DND-41 (cell line): ENCODE results near the gene NPAP1.

Experiments
- ATAC-seq: fragments of 200-7000 bp; cut with Tn5 transposase; 3 replicates; pipeline ENCODE4 v1.9.1; 2021; ENCODE audit warnings: low read depth; ENCODE audit not compliant: insufficient read depth
- DNase-seq: peaks from one replicate; pipeline ENCODE4 v3.0.0-alpha.2; 2020
- H2AFZ ChIP-seq: 2 replicates; pipeline ENCODE4 v1.6.0; 2012; ENCODE audit warnings: low read depth, low read length
- H3K27ac ChIP-seq: 2 replicates; pipeline ENCODE4 v1.5.1; 2012; ENCODE audit warnings: low read length, inconsistent platforms
- H3K27me3 ChIP-seq: fragments of 200-600 bp; sonication (generic); 2 replicates; pipeline ENCODE4 v1.6.0; 2012; ENCODE audit warnings: low read length, mild to moderate bottlenecking, inconsistent platforms; ENCODE audit not compliant: insufficient read depth, poor library complexity
- H3K36me3 ChIP-seq: 2 replicates; pipeline ENCODE4 v1.5.1; 2012; ENCODE audit warnings: low read length, inconsistent platforms; ENCODE audit not compliant: insufficient read depth
- H3K4me1 ChIP-seq: 2 replicates; pipeline ENCODE4 v1.5.1; 2012; ENCODE audit warnings: mild to moderate bottlenecking, low read length; ENCODE audit not compliant: insufficient read depth
- H3K4me2 ChIP-seq: 2 replicates; pipeline ENCODE4 v1.6.0; 2012; ENCODE audit warnings: mild to moderate bottlenecking, moderate library complexity, low read length, inconsistent platforms; ENCODE audit not compliant: insufficient read depth
- H3K4me3 ChIP-seq, 2 experiments: fragments of 200-600 bp in 1 of 2; shearing (Covaris generic) in 1 of 2; 2 replicates each; pipeline ENCODE4 v1.5.1; 2012 to 2016; ENCODE audit warnings: inconsistent platforms in 2 of 2, low read length in 2 of 2, mild to moderate bottlenecking in 2 of 2, low read depth in 1 of 2, moderate library complexity in 1 of 2
- H3K79me2 ChIP-seq: 2 replicates; pipeline ENCODE4 v1.6.0; 2012; ENCODE audit warnings: low read length, inconsistent platforms; ENCODE audit not compliant: insufficient read depth
- H3K9ac ChIP-seq: 2 replicates; pipeline ENCODE4 v1.6.0; 2012; ENCODE audit warnings: low read depth, mild to moderate bottlenecking, inconsistent platforms, low read length, moderate library complexity
- H3K9me3 ChIP-seq: 2 replicates; pipeline ENCODE4 v1.5.1; 2012; ENCODE audit warnings: low read length, moderate library complexity, mild to moderate bottlenecking, inconsistent platforms; ENCODE audit not compliant: insufficient read depth, severe bottlenecking
- H4K20me1 ChIP-seq: 2 replicates; pipeline ENCODE4 v1.6.0; 2012; ENCODE audit warnings: low read length; ENCODE audit not compliant: insufficient read depth
- EZH2 ChIP-seq: IDR thresholded peaks from 3 replicates; pipeline ENCODE4 v1.6.1; 2012; ENCODE audit warnings: borderline replicate concordance, low read depth, mild to moderate bottlenecking, moderate library complexity, low read length, inconsistent platforms; ENCODE audit not compliant: severe bottlenecking
- TF ChIP-seq, protein P1 (sequence below): IDR thresholded peaks from 2 replicates; pipeline ENCODE4 v1.5.1; 2012; ENCODE audit warnings: borderline replicate concordance, low read length, moderate library complexity, mild to moderate bottlenecking; ENCODE audit not compliant: poor library complexity, severe bottlenecking; ENCODE audit errors: extremely low read depth

NPAP1 gene

DNA sequence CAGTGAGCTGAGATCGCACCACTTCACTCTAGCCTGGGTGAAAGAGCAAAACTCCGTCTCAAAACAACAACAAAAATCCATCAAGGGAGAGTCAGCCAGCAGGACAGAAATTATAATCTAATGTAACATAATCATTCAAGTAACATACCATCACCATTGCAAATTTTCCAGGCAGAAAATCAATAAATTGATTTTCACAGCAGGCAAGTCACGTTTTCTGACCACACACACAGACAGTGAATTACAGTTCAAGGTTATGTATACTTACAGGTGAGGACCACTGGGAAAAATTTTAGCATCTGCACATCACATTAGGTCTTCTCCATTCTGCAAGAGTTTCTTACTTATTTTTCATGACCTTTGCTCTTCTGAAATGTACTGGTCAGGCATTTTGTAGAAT lies 29.9 kb upstream of the NPAP1 start:
- Histone ChIP-seq H3K9me3 (peaks cover 5% of the 10 kb centered on the region), H3K27ac (no peak overlapping the region), H3K36me3 (no peaks in the 10 kb centered on the region), H3K79me2 (no peaks in the 10 kb centered on the region), H3K4me1 (no peaks in the 10 kb centered on the region), H3K4me3 (no peak overlapping the region), H3K9ac (no peak overlapping the region), H3K27me3 (no peaks in the 10 kb centered on the region), H2AFZ (no peak overlapping the region), H3K4me2 (no peak overlapping the region), H4K20me1 (no peaks in the 10 kb centered on the region)
- ATAC-seq (no peak), DNase-seq (no peak)
- no peak for TF ChIP-seq EZH2

GRCh38 chr15:24659622-24660021 lies 16.0 kb upstream of the NPAP1 start:
- H3K27ac ChIP-seq = no peak overlapping the region
- H2AFZ ChIP-seq = peak overlapping the region; percentile 12; the same call in 1 of the 2 replicates
- H3K4me1 ChIP-seq = peaks cover 12% of the 10 kb centered on the region
- no peak overlapping the region for H3K9ac ChIP-seq
- H3K79me2 ChIP-seq = no peaks in the 10 kb centered on the region
- H3K36me3 ChIP-seq = no peaks in the 10 kb centered on the region
- H3K4me2 ChIP-seq = no peak overlapping the region
- peak; percentile 47 for DNase-seq
- ATAC-seq = peak; percentile 94
- no peak overlapping the region for H3K4me3 ChIP-seq
- TF ChIP-seq EZH2 = no peak
- TF ChIP-seq, protein P1, sequence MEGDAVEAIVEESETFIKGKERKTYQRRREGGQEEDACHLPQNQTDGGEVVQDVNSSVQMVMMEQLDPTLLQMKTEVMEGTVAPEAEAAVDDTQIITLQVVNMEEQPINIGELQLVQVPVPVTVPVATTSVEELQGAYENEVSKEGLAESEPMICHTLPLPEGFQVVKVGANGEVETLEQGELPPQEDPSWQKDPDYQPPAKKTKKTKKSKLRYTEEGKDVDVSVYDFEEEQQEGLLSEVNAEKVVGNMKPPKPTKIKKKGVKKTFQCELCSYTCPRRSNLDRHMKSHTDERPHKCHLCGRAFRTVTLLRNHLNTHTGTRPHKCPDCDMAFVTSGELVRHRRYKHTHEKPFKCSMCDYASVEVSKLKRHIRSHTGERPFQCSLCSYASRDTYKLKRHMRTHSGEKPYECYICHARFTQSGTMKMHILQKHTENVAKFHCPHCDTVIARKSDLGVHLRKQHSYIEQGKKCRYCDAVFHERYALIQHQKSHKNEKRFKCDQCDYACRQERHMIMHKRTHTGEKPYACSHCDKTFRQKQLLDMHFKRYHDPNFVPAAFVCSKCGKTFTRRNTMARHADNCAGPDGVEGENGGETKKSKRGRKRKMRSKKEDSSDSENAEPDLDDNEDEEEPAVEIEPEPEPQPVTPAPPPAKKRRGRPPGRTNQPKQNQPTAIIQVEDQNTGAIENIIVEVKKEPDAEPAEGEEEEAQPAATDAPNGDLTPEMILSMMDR = no peak
- no peaks in the 10 kb centered on the region for H3K27me3 ChIP-seq
- H4K20me1 ChIP-seq = no peaks in the 10 kb centered on the region
- no peaks in the 10 kb centered on the region for H3K9me3 ChIP-seq

DNA sequence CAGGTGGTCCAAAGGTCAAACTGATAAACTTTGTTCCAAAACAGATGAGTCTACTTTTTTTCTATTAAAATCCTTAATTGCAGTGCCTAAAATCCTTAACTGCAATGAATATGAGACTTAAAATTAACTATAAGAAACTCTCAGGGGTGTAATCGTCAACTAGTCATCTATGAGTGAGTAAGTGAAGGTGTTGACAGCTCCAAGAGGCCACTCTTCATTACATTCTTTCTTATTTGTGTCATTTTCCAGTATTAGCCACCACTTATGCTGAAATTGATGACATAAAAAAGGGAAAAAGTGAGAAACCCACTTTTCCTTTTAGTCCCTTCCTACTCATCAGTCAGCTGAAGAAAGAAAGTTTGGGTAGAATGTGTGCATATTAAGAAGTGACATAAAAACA lies 12.6 kb upstream of the NPAP1 start:
- Histone ChIP-seq H3K4me1 (peaks cover 12% of the 10 kb centered on the region), H2AFZ (peak overlapping the region; percentile 13; the same call in 1 of the 2 replicates), H4K20me1 (no peaks in the 10 kb centered on the region), H3K27ac (no peak overlapping the region), H3K4me3 (no peak overlapping the region), H3K27me3 (no peaks in the 10 kb centered on the region), H3K9ac (no peak overlapping the region), H3K79me2 (no peaks in the 10 kb centered on the region), H3K9me3 (peaks cover 7% of the 10 kb centered on the region), H3K36me3 (no peaks in the 10 kb centered on the region), H3K4me2 (no peak overlapping the region)
- ATAC-seq (no peak), DNase-seq (no peak)
- no peak for TF ChIP-seq EZH2
- TF ChIP-seq, protein P1 = no peak

- Histone ChIP-seq H3K4me3 (no peak overlapping the region), H3K4me1 (no peaks in the 10 kb centered on the region), H3K27me3 (no peaks in the 10 kb centered on the region), H3K9me3 (peaks cover 10% of the 10 kb centered on the region), H3K9ac (no peak overlapping the region), H2AFZ (no peak overlapping the region), H3K27ac (no peak overlapping the region), H3K4me2 (no peak overlapping the region), H4K20me1 (no peaks in the 10 kb centered on the region), H3K79me2 (no peaks in the 10 kb centered on the region), H3K36me3 (no peaks in the 10 kb centered on the region)
- no peak for ATAC-seq
- no peak for TF ChIP-seq EZH2
- TF ChIP-seq, protein P1 = no peak
- no peak for DNase-seq
Observed at GRCh38 chr15:24676431-24676830, 856 bp downstream of the NPAP1 start.
